GM23338 (cell line): ENCODE data around the gene SH3PXD2B. TPM values are rescaled to one million over a fixed set of nuclear protein-coding genes. Genes with fewer than 3 reads are reported as not detected.

Experiments
- ATAC-seq: fragments of 200-7000 bp; cut with Tn5 transposase; 3 replicates; pipeline ENCODE4 v1.9.1; 2020
- DNase-seq: peaks from one replicate; pipeline ENCODE4 v3.0.0-alpha.2; 2015; ENCODE audit warnings: low spot score
- H2AFZ ChIP-seq: fragments of 200-600 bp; sonication (generic); 2 replicates; pipeline ENCODE4 v1.8.0; 2016; ENCODE audit warnings: antibody characterized with exemption, mild to moderate bottlenecking, moderate library complexity
- H3F3A ChIP-seq: fragments of 200-600 bp; sonication (generic); replicated peaks from 2 replicates; pipeline ENCODE4 v1.8.0; 2017; ENCODE audit warnings: antibody characterized with exemption, mixed run types, low read depth
- H3K27ac ChIP-seq: fragments of 200-600 bp; sonication (generic); 2 replicates; pipeline ENCODE4 v1.6.1; 2016; ENCODE audit warnings: low read depth
- H3K27me3 ChIP-seq: fragments of 200-600 bp; sonication (generic); 2 replicates; pipeline ENCODE4 v1.8.0; 2016; ENCODE audit warnings: mild to moderate bottlenecking, mixed run types, moderate library complexity; ENCODE audit not compliant: insufficient read depth
- H3K36me3 ChIP-seq: fragments of 200-600 bp; sonication (generic); 2 replicates; pipeline ENCODE4 v1.8.0; 2016; ENCODE audit warnings: mild to moderate bottlenecking; ENCODE audit not compliant: insufficient read depth
- H3K4me1 ChIP-seq: fragments of 200-600 bp; sonication (generic); 2 replicates; pipeline ENCODE4 v1.8.0; 2016; ENCODE audit warnings: mild to moderate bottlenecking, moderate library complexity; ENCODE audit not compliant: insufficient read depth
- H3K4me2 ChIP-seq: fragments of 200-600 bp; sonication (generic); 2 replicates; pipeline ENCODE4 v1.7.1; 2017; ENCODE audit warnings: mixed run types
- H3K4me3 ChIP-seq: fragments of 200-600 bp; sonication (generic); 2 replicates; pipeline ENCODE4 v1.6.1; 2016; ENCODE audit warnings: mixed run types
- H3K79me2 ChIP-seq: fragments of 200-600 bp; sonication (generic); replicated peaks from 2 replicates; pipeline ENCODE4 v1.8.0; 2017; ENCODE audit warnings: mild to moderate bottlenecking; ENCODE audit not compliant: insufficient read depth
- H3K9me2 ChIP-seq: fragments of 200-600 bp; sonication (generic); 2 replicates; pipeline ENCODE4 v1.8.0; 2017; ENCODE audit not compliant: insufficient read depth
- H4K20me1 ChIP-seq: fragments of 200-600 bp; sonication (generic); replicated peaks from 2 replicates; pipeline ENCODE4 v1.8.0; 2017; ENCODE audit warnings: mild to moderate bottlenecking; ENCODE audit not compliant: insufficient read depth
- H3K27ac Mint-ChIP-seq: 2 replicates; pipeline ENCODE4 v1.8.0; 2020; ENCODE audit warnings: inconsistent platforms, mild to moderate bottlenecking, moderate library complexity, mixed read lengths
- H3K27me3 Mint-ChIP-seq: 3 replicates; pipeline ENCODE4 v1.8.0; 2022; ENCODE audit warnings: low read depth, mild to moderate bottlenecking, moderate library complexity, mixed read lengths, inconsistent platforms; ENCODE audit not compliant: insufficient read depth, poor library complexity
- H3K36me3 Mint-ChIP-seq: 3 replicates; pipeline ENCODE4 v1.8.0; 2021; ENCODE audit warnings: low read depth, mild to moderate bottlenecking, inconsistent platforms, moderate library complexity, mixed read lengths
- H3K4me1 Mint-ChIP-seq: 3 replicates; pipeline ENCODE4 v1.8.0; 2020; ENCODE audit warnings: mild to moderate bottlenecking, inconsistent platforms, mixed read lengths
- H3K4me3 Mint-ChIP-seq: 3 replicates; pipeline ENCODE4 v1.8.0; 2021; ENCODE audit warnings: moderate library complexity, mild to moderate bottlenecking, inconsistent platforms, mixed read lengths
- H3K9me3 Mint-ChIP-seq: 3 replicates; pipeline ENCODE4 v1.8.0; 2020; ENCODE audit warnings: moderate library complexity, mild to moderate bottlenecking, inconsistent platforms, mixed read lengths
- CREB1 ChIP-seq: fragments of 250-450 bp; sonication (Bioruptor Pico); IDR thresholded peaks from 2 replicates; pipeline ENCODE4 v1.5.0; 2020; ENCODE audit warnings: low read depth, mild to moderate bottlenecking, moderate library complexity
- CTCF ChIP-seq, 2 experiments: fragments of 200-600 bp in 1 of 2; sonication (generic) in 1 of 2; conservative IDR thresholded peaks; 2 replicates each; pipeline versions ENCODE4 v1.5.1 to v1.6.1; 2016 to 2017; ENCODE audit warnings: antibody characterized with exemption in 2 of 2, low read depth in 2 of 2, mild to moderate bottlenecking in 2 of 2, moderate library complexity in 1 of 2
- EZH2 ChIP-seq: fragments of 200-600 bp; sonication (generic); IDR thresholded peaks from one replicate; pipeline ENCODE4 v1.8.0; 2017; ENCODE audit warnings: antibody characterized with exemption, mild to moderate bottlenecking, low read depth; ENCODE audit not compliant: unreplicated experiment
- EZH2phosphoT487 ChIP-seq: fragments of 200-600 bp; sonication (generic); IDR thresholded peaks from one replicate; pipeline ENCODE4 v1.8.1; 2018; ENCODE audit warnings: antibody characterized with exemption; ENCODE audit not compliant: unreplicated experiment
- JUNB ChIP-seq: IDR thresholded peaks from one replicate; pipeline ENCODE4 v1.6.1; 2016; ENCODE audit warnings: antibody characterized with exemption; ENCODE audit not compliant: unreplicated experiment
- NANOG ChIP-seq: IDR thresholded peaks from 2 replicates; pipeline ENCODE4 v1.6.1; 2016; ENCODE audit warnings: antibody characterized with exemption, borderline replicate concordance
- POLR2AphosphoS5 ChIP-seq: IDR thresholded peaks from 2 replicates; pipeline ENCODE4 v1.6.1; 2016; ENCODE audit warnings: antibody characterized with exemption, low read depth
- STAT1 ChIP-seq: IDR thresholded peaks from one replicate; pipeline ENCODE4 v1.6.1; 2016; ENCODE audit warnings: antibody characterized with exemption; ENCODE audit not compliant: unreplicated experiment
- ZNF114 ChIP-seq: fragments of 250-450 bp; sonication (Bioruptor Pico); IDR thresholded peaks from 2 replicates; pipeline ENCODE4 v1.5.0; 2020; ENCODE audit warnings: mild to moderate bottlenecking, moderate library complexity
- ZNF331 ChIP-seq: fragments of 250-450 bp; sonication (Bioruptor Pico); IDR thresholded peaks from 2 replicates; pipeline ENCODE4 v1.5.0; 2020; ENCODE audit warnings: low read depth, mild to moderate bottlenecking, moderate library complexity
- ZNF462 ChIP-seq: fragments of 250-450 bp; sonication (Bioruptor Pico); IDR thresholded peaks from 2 replicates; pipeline ENCODE4 v1.5.0; 2020; ENCODE audit warnings: mild to moderate bottlenecking, moderate library complexity
- polyA plus RNA-seq: library from polyadenylated mRNA; unstranded; fragments of >200 nt; fragmentation: Nextera tagmentation; extraction: Ambion mirVana; gene quantifications from 2 replicates; pipeline ENCODE4 v1.2.1, GENCODE V29; 2016
- total RNA-seq: library from RNA; depleted of rRNA; stranded (reverse); fragments of >200 nt; shearing (Covaris generic); gene quantifications from 2 replicates; pipeline ENCODE4 v1.2.3, GENCODE V29; 2014
- TF ChIP-seq, protein P1 (sequence below): IDR thresholded peaks from 2 replicates; pipeline ENCODE4 v1.6.1; 2016; ENCODE audit warnings: antibody characterized with exemption
- TF ChIP-seq, protein P2 (sequence below): IDR thresholded peaks from one replicate; pipeline ENCODE4 v1.6.1; 2018; ENCODE audit warnings: antibody characterized with exemption; ENCODE audit not compliant: unreplicated experiment

The SH3PXD2B gene
- total and polyA plus RNA-seq, 2 experiments from 2014 or later, result 40.2 to 52.5 TPM

- Mint-ChIP-seq H3K4me3 (no peak overlapping the region), H3K36me3 (no peaks in the 10 kb centered on the region), H3K4me1 (0 out of 3 replicates have a peak, but pooled peaks cover 3% of the 10 kb centered on the region), H3K27ac (no peak overlapping the region), H3K27me3 (peaks cover 4% of the 10 kb centered on the region), H3K9me3 (no peaks in the 10 kb centered on the region)
- Histone ChIP-seq H3K79me2 (peaks cover 55% of the 10 kb centered on the region), H3K4me3 (no peak overlapping the region), H3K4me2 (no peak overlapping the region), H4K20me1 (peaks cover 38% of the 10 kb centered on the region), H3F3A (no peaks in the 10 kb centered on the region), H3K4me1 (no peaks in the 10 kb centered on the region), H3K36me3 (no peaks in the 10 kb centered on the region), H2AFZ (no peak overlapping the region), H3K27ac (no peak overlapping the region), H3K9me2 (no peaks in the 10 kb centered on the region), H3K27me3 (no peaks in the 10 kb centered on the region)
- no peak for ATAC-seq
- DNase-seq, result no peak
- no peak for TF ChIP-seq EZH2phosphoT487
- TF ChIP-seq, protein P1, sequence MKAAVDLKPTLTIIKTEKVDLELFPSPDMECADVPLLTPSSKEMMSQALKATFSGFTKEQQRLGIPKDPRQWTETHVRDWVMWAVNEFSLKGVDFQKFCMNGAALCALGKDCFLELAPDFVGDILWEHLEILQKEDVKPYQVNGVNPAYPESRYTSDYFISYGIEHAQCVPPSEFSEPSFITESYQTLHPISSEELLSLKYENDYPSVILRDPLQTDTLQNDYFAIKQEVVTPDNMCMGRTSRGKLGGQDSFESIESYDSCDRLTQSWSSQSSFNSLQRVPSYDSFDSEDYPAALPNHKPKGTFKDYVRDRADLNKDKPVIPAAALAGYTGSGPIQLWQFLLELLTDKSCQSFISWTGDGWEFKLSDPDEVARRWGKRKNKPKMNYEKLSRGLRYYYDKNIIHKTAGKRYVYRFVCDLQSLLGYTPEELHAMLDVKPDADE, result no peak
- TF ChIP-seq POLR2AphosphoS5, result no peak
- no peak for TF ChIP-seq EZH2
- no peak for TF ChIP-seq STAT1
- TF ChIP-seq JUNB, result no peak
- TF ChIP-seq CTCF (conservative IDR thresholded peaks at IDR 0.05; ENCODE audit: low read depth in 2 of 2), result no peak
- TF ChIP-seq, protein P2, sequence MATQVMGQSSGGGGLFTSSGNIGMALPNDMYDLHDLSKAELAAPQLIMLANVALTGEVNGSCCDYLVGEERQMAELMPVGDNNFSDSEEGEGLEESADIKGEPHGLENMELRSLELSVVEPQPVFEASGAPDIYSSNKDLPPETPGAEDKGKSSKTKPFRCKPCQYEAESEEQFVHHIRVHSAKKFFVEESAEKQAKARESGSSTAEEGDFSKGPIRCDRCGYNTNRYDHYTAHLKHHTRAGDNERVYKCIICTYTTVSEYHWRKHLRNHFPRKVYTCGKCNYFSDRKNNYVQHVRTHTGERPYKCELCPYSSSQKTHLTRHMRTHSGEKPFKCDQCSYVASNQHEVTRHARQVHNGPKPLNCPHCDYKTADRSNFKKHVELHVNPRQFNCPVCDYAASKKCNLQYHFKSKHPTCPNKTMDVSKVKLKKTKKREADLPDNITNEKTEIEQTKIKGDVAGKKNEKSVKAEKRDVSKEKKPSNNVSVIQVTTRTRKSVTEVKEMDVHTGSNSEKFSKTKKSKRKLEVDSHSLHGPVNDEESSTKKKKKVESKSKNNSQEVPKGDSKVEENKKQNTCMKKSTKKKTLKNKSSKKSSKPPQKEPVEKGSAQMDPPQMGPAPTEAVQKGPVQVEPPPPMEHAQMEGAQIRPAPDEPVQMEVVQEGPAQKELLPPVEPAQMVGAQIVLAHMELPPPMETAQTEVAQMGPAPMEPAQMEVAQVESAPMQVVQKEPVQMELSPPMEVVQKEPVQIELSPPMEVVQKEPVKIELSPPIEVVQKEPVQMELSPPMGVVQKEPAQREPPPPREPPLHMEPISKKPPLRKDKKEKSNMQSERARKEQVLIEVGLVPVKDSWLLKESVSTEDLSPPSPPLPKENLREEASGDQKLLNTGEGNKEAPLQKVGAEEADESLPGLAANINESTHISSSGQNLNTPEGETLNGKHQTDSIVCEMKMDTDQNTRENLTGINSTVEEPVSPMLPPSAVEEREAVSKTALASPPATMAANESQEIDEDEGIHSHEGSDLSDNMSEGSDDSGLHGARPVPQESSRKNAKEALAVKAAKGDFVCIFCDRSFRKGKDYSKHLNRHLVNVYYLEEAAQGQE, result no peak
- TF ChIP-seq ZNF331 (CRISPR knock-in tag), result no peak
- TF ChIP-seq ZNF462 (CRISPR knock-in tag), result no peak
- no peak for TF ChIP-seq CREB1
- TF ChIP-seq ZNF114 (CRISPR knock-in tag), result no peak
- TF ChIP-seq NANOG, result no peak
Measured at GRCh38 chr5:172438319-172438668, 16.0 kb downstream of the SH3PXD2B start.
